DMS 273 (cell line): ENCODE data around the gene ZBTB2.
A peak's percentile ranks its signal among the peaks of the same experiment; 100 is the strongest.

ENCODE experiments used
- DNase-seq: peaks from one replicate; lab custom pipeline; 2025; ENCODE audit not compliant: unreplicated experiment; lab: John Stamatoyannopoulos, UW

Gene ZBTB2

DNA sequence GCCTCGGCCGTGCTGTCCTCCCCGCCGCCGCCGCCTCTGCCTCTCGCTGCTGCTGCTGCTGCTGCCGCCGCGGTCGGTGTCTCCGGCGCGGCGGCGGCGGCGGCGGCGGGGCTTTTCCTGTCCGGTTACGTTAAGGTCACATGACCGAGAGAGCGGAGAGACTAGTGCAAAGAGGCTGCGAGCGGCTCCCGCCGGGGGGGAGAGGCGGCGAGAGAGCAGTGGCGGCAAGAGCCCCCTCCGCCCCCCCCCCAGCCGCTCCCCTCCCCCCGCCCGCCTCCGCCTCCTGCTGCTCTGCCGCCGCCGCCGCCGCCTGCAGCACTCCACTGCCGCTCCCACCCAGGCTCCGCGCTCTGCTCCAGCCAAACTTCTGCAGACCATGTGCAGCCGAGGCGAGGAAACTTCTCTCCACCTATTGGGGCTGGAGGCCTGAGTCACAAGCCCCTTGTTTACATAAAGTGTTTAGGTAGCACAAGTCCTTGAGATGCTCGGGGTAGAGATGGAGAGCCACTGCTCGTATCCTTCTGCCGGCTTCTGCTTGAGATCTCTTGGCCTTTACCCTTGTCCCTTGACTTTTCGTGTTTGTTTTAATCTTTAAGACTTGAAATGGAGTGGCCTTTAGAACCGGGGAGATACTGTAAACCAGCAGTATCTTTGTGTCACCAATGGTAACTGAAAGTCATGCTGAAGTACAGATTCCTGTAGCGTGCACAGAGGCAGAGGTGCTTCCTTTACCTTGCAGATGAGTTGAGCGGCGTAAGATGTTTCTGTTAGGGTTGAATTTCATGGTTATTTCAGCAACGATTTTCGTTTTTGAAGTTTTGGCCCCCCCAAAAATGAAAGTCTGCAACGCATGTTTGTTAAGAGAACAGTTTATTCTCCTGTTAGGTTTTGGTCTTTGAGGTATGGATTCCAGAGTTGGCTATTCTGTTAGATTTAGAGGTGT is at the start of gene ZBTB2:
ZBTB2 (minus strand) TSS at position 89 of the 943 bp plus-strand sequence. CDS start 17,922 bp downstream, outside the sequence.
- peak; percentile 92 for DNase-seq

DNA sequence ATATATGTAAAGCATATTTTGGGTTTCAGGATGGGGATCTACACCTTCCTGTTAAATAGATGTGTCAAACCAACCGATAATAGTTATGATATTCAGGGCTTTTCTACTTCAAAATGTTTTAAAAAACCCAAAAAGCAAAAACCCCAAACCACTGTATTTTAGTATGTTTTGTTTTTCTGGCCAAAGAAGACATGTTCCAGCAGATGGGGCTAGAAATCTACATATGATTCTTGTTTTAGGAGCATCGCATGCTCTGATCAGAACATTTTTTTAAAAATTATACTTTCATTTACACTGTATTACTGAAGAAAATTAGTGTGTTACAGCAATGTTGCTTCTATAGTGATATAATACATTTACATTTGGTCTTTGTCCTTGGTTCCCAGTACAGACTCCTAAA is 49.6 kb upstream of the ZBTB2 start:
- DNase-seq: no peak

- DNase-seq: no peak
Observed at GRCh38 chr6:151440498-151440897, 49.1 kb upstream of the ZBTB2 start.

- DNase-seq: no peak
Observed at GRCh38 chr6:151437401-151437800, 46.0 kb upstream of the ZBTB2 start.

- no peak for DNase-seq
Observed at GRCh38 chr6:151436802-151437201, 45.4 kb upstream of the ZBTB2 start.

GRCh38 chr6:151436300-151436699 is 44.9 kb upstream of the ZBTB2 start:
- DNase-seq: no peak

- DNase-seq: no peak
Observed at GRCh38 chr6:151434369-151434768, 43.0 kb upstream of the ZBTB2 start.

DNA sequence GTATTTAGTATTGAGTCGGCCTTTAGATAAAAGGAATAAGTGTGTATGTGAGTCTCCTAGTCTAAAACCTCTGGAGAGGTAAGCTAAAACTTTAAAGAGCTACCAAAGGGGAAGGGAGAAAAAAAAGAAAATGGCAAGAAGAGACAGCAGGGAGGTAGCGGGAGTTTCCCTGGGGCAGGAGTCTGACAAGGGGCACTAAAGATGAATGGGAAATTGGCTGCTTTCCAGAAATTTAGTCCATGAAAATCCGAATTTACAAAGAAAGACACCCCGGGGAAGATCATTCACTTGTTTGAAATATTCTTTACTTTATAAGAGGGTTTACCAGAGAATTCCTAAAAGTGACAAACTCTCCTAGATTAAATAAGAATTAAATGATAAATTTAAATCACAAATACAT is 41.3 kb upstream of the ZBTB2 start:
- DNase-seq: no peak

DNA sequence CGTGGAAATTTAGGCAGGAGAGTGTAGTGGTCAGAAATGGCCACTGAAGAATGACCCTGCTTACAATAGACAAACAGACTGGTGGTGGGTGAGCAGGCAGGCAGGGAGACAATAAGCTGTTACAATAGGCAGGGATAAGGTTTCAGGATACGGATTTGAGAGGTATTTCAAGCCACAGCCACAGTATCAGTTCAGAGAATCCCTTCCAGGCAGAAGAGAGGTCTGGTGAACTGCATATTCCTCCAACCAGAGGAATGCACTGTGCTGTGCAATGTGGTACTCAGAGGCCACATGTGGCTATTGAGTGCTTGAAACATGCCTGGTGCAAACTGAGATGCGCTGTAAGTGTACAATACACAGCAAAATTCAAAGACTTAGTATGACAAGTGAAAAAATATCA is 40.0 kb upstream of the ZBTB2 start:
- DNase-seq: no peak

DNA sequence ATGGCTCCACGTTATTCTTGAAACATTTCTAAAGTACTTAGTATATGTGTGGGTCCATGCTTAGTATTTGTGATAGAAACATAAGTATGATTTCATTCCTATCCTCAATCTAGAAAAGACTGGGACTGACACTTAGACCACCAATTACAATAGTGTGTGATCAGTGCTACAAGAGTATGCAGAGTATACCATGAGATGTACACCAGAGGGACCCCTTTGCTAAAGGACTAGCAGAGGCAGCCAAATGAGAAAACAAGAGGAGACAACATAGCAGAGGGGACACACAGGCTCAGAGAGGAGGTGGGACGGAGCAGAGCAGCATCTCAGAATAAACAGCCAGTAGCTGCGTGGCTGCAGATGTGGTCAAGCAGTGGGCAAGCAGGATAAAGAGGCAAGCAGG is 39.5 kb upstream of the ZBTB2 start:
- DNase-seq: no peak

DNA sequence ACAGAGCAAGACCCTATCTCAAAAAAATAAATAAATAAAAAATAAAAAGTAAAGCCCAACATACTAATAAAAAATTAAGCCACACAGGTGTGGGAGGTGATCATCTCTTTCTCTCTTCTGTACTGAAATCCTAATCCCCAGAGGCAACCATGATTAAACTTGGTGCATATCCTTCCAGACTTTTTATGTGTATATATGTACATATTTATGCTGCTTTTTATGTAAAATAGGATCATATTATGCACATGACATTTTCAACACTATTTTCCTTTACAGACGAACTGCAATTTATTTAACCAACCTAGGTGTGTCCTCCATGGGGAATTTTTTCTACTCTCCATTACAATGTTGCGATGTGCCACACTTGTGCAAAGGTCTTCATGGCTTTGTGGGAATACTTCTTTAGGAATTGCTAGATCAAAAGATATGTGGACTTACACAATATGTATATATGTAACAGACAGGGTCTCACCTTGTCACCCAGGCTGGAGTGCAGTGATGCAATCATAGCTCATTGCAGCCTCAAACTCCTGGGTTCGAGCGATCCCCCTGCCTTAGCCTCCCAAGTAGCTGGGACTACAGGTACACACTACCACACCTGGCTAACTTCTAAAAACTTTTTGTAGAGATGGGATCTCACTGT is 36.9 kb upstream of the ZBTB2 start:
- DNase-seq: no peak

DNA sequence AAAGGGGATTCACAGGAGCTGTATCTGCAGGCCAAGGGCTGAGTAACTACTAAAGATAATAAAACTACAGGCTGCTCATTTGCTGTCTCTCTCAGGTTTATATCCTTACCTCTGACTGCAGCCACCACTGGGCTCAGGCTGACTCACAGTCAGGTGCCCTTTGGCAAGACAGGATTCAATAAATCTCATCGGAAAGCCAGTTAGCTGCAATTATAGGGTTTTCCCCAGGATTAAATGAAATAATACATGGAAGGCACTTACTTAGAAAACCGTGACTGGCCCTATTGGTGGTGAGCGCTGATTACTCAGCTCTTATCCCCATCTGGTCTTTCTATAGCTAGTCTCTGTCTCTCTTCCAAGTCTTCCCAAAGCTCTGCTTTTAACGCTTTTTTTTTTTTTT is 34.2 kb upstream of the ZBTB2 start:
- no peak for DNase-seq

DNA sequence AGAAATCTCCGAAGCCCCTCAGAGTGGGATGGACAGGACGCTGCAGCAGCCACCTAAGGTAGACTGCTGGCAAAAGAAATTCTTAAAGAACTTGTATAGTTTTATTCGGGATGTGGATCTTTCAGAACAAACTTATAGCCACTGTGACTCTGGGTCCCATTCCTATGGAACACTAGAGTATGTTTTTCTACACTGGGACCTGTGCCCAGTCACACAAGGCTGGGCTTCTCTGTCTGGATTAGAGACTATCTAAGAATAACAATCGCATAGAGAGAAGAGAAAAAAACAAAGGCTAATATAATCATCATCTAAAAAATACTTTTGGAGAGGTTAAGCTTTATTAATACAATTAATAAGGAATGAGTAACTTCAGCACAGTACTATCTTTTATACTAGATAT is 31.6 kb upstream of the ZBTB2 start:
- no peak for DNase-seq

DNA sequence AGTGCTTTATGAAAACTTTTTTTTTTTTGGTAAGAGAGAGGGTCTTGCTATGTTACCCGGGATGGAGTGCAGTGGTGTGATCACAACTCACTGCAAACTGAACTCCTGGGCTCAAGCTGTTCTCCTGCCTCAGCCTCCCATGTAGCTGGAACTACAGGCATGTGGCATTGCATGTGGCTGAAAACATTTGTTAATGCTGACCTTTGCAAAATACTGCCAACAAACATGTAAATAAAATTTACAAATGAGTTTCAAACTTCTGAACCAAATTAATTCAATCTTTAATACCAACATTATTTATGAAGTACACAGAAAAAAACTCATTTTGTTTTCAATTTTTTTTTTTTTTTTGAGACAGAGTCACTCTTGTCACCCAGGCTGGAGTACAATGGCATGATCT is 26.1 kb upstream of the ZBTB2 start:
- DNase-seq: no peak

- no peak for DNase-seq
Observed at GRCh38 chr6:151414641-151415260, 23.4 kb upstream of the ZBTB2 start.

DNA sequence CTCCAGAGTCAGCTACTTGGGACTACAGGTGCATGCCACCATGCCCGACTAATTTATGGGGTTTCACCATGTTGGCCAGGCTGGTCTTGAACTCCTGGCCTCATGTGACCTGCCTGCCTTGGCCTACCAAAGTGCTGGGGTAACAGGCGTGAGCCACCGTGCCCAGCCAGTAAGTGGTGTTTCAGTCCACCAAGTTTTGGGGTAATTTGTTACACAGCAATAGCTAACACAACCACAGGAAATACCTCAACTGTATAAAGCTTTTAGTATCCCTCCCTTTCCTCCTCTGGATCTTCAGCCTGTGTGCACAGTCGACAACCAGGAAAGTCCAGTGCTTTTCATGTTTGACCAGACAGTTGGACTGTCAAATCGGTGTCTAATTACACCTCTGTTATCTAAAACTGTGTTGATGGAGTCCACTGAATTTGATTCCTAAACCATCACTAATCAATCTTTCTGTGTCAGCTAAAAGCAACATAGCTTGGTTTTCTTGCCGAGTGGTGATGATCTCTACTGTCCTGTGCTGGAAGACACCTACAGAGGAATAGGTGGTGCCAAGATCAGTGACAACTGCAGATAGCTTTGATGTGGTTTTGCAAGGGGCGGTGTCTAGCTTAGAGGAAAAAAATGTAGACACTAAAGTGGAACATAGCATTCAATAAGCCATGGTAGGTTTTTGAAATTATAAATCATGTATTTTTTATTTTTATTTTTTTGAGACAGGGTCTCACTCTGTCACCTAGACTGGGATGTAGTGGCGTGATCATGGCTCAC is 22.2 kb upstream of the ZBTB2 start:
- DNase-seq: no peak

GRCh38 chr6:151412909-151413308 is 21.6 kb upstream of the ZBTB2 start:
- DNase-seq: no peak

DNA sequence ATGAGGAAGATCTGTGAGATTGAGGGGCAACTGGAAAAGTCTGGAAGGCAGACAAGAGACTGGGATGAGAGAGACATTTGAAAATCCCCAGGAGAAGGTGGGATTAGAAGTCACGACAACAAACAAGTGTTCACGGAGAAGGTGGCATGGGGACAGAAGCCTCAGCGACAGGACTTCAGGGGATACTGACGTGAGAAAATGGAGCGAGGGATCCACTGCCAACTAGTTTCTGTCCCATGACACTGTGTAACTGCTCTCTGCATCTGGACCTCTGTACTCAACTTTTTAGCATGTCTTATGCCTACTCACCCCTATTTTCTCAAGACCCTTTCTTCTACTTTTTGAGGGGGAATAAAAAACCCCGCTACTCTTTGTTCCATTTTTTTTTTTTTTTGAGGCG is 18.3 kb upstream of the ZBTB2 start:
- no peak for DNase-seq

DNA sequence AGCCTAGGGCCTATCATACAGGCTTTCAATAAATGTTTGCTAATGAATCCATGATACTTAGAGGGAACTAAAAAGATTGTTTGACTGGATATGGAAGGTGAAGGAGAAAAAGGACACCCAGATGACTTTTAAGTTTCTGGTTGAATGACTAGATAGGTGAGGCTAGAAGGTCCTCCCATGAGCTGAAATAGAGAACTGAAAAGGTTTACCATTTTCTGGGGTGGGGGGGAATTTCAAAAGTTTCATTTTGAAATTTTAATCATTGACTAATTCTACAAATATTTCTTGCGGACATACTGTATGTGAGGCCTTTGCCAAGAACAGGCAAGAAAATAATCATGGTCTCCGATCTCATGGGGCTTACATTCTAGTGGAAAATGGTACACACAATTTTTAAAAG is 17.9 kb upstream of the ZBTB2 start:
- no peak for DNase-seq

- DNase-seq: no peak
Observed at GRCh38 chr6:151408858-151409257, 17.5 kb upstream of the ZBTB2 start.

DNA sequence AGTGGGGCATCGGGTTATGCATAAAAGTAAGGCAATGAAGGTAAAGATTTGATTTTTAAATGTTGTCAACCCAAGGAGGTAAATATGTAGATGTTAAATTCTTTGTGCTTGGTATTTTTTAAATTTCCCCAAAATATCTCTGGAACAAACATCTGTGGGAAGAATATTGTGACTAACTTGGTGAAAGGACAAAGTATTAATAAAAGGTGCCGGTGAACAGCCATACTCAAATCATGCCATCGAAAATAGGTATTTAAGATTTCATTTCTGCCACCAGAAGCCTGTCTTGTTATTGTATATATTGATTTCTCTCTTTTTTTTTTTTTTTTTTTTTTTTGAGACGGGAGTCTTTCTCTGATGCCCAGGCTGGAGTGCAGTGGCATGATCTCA is 12.6 kb upstream of the ZBTB2 start:
- DNase-seq: no peak
